ENCODE results near the gene IL36G.
"Not testable (repeated sequence)": the region's sequence is repeated elsewhere in the genome, so short reads cannot be mapped to it uniquely, and the experiment has no call there.

Gene IL36G

GRCh38 chr2:112977559-112978056 is at the start of gene IL36G:
Gene IL36G (plus strand): TSS chr2:112978006. CDS start chr2:112978639, 633 bp downstream.
- DNase-seq (ENCODE audit: extremely low spot score, insufficient read length, low read depth): no peak
- FAIRE-seq: no peak

GRCh38 chr2:112933261-112933660 is 44.5 kb upstream of the IL36G start:
- DNase-seq (ENCODE audit: extremely low spot score, insufficient read length, low read depth) (no peak), FAIRE-seq (no peak)

GRCh38 chr2:112934117-112934516 is 43.7 kb upstream of the IL36G start:
- not testable (repeated sequence) for DNase-seq (ENCODE audit: extremely low spot score, insufficient read length, low read depth); FAIRE-seq

- no peak for DNase-seq (ENCODE audit: extremely low spot score, insufficient read length, low read depth)
- FAIRE-seq: no peak
Measured at GRCh38 chr2:112936927-112937232, 40.9 kb upstream of the IL36G start.

GRCh38 chr2:112938904-112939303 is 38.9 kb upstream of the IL36G start:
- DNase-seq (ENCODE audit: extremely low spot score, insufficient read length, low read depth): no peak
- FAIRE-seq: no peak

GRCh38 chr2:112939425-112939824 is 38.4 kb upstream of the IL36G start:
- FAIRE-seq (no peak), DNase-seq (ENCODE audit: extremely low spot score, insufficient read length, low read depth) (no peak)

- FAIRE-seq (no peak), DNase-seq (ENCODE audit: extremely low spot score, insufficient read length, low read depth) (no peak)
Measured at GRCh38 chr2:112940859-112941625, 36.8 kb upstream of the IL36G start.

GRCh38 chr2:112941753-112942653 is 35.8 kb upstream of the IL36G start:
- DNase-seq (ENCODE audit: extremely low spot score, insufficient read length, low read depth): peak; percentile 38
- peak; percentile 41 for FAIRE-seq

- no peak for FAIRE-seq
- no peak for DNase-seq (ENCODE audit: extremely low spot score, insufficient read length, low read depth)
Measured at GRCh38 chr2:112942654-112943002, 35.2 kb upstream of the IL36G start.

GRCh38 chr2:112944971-112945370 is 32.8 kb upstream of the IL36G start:
- FAIRE-seq: no peak
- no peak for DNase-seq (ENCODE audit: extremely low spot score, insufficient read length, low read depth)

GRCh38 chr2:112946086-112946485 is 31.7 kb upstream of the IL36G start:
- DNase-seq (ENCODE audit: extremely low spot score, insufficient read length, low read depth) (no peak), FAIRE-seq (no peak)

- DNase-seq (ENCODE audit: extremely low spot score, insufficient read length, low read depth) (no peak), FAIRE-seq (no peak)
Measured at GRCh38 chr2:112947374-112947773, 30.4 kb upstream of the IL36G start.

GRCh38 chr2:112949456-112949855 is 28.4 kb upstream of the IL36G start:
- FAIRE-seq (no peak), DNase-seq (ENCODE audit: extremely low spot score, insufficient read length, low read depth) (no peak)

- no peak for FAIRE-seq
- no peak for DNase-seq (ENCODE audit: extremely low spot score, insufficient read length, low read depth)
Measured at GRCh38 chr2:112954364-112954763, 23.4 kb upstream of the IL36G start.

- DNase-seq (ENCODE audit: extremely low spot score, insufficient read length, low read depth) (no peak), FAIRE-seq (no peak)
Measured at GRCh38 chr2:112957511-112957910, 20.3 kb upstream of the IL36G start.

GRCh38 chr2:112958428-112959108 is 19.2 kb upstream of the IL36G start:
- FAIRE-seq: peak; percentile 86
- peak; percentile 26 for DNase-seq (ENCODE audit: extremely low spot score, insufficient read length, low read depth)

GRCh38 chr2:112959109-112959812 is 18.5 kb upstream of the IL36G start:
- FAIRE-seq (no peak), DNase-seq (ENCODE audit: extremely low spot score, insufficient read length, low read depth) (no peak)

- no peak for FAIRE-seq
- no peak for DNase-seq (ENCODE audit: extremely low spot score, insufficient read length, low read depth)
Measured at GRCh38 chr2:112960230-112960825, 17.5 kb upstream of the IL36G start.

GRCh38 chr2:112962308-112963175 is 15.3 kb upstream of the IL36G start:
- FAIRE-seq (no peak), DNase-seq (ENCODE audit: extremely low spot score, insufficient read length, low read depth) (no peak)
